MM.1S (cell line): ENCODE data around the gene C16orf87.

Experiments used
- DNase-seq: peaks from one replicate; pipeline ENCODE4 v3.0.0-alpha.2; 2015
- H2AFZ ChIP-seq: fragments of 300-600 bp; sonication (generic); 2 replicates; pipeline ENCODE4 v1.6.0; 2016; ENCODE audit warnings: antibody characterized with exemption, low read length
- H3F3A ChIP-seq: fragments of 300-600 bp; sonication (generic); 2 replicates; pipeline ENCODE4 v1.6.1; 2016; ENCODE audit warnings: mild to moderate bottlenecking, antibody characterized with exemption, low read length, moderate library complexity, mixed read lengths; ENCODE audit not compliant: insufficient read depth
- H3K27ac ChIP-seq: fragments of 300-600 bp; sonication (generic); 2 replicates; pipeline ENCODE4 v1.5.1; 2016; ENCODE audit warnings: mild to moderate bottlenecking, low read length
- H3K27me3 ChIP-seq: fragments of 300-600 bp; sonication (generic); replicated peaks from 2 replicates; pipeline ENCODE4 v1.6.0; 2016; ENCODE audit warnings: low read length; ENCODE audit not compliant: insufficient read depth
- H3K36me3 ChIP-seq: fragments of 300-600 bp; sonication (generic); replicated peaks from 2 replicates; pipeline ENCODE4 v1.6.1; 2016; ENCODE audit warnings: mild to moderate bottlenecking, low read length, mixed read lengths; ENCODE audit not compliant: insufficient read depth
- H3K4me1 ChIP-seq: fragments of 300-600 bp; sonication (generic); 2 replicates; pipeline ENCODE4 v1.6.1; 2016; ENCODE audit warnings: low read length, mixed read lengths
- H3K4me2 ChIP-seq: fragments of 300-600 bp; sonication (generic); 2 replicates; pipeline ENCODE4 v1.6.0; 2016; ENCODE audit warnings: low read depth, low read length
- H3K4me3 ChIP-seq: fragments of 300-600 bp; sonication (generic); 2 replicates; pipeline ENCODE4 v1.5.1; 2016; ENCODE audit warnings: low read length, mixed read lengths
- H3K79me2 ChIP-seq: fragments of 300-600 bp; sonication (generic); 2 replicates; pipeline ENCODE4 v1.6.1; 2016; ENCODE audit warnings: mixed run types, low read length, mixed read lengths
- H3K9ac ChIP-seq: fragments of 300-600 bp; sonication (generic); 2 replicates; pipeline ENCODE4 v1.6.1; 2016; ENCODE audit warnings: low read length, mixed read lengths
- H3K9me2 ChIP-seq: fragments of 300-600 bp; sonication (generic); replicated peaks from 2 replicates; pipeline ENCODE4 v1.6.1; 2016; ENCODE audit warnings: mild to moderate bottlenecking, low read length, mixed read lengths; ENCODE audit not compliant: insufficient read depth
- H3K9me3 ChIP-seq: fragments of 300-600 bp; sonication (generic); replicated peaks from 2 replicates; pipeline ENCODE4 v1.6.1; 2016; ENCODE audit warnings: mild to moderate bottlenecking, low read length, mixed read lengths; ENCODE audit not compliant: insufficient read depth
- H4K20me1 ChIP-seq: fragments of 300-600 bp; sonication (generic); 2 replicates; pipeline ENCODE4 v1.6.1; 2016; ENCODE audit warnings: mild to moderate bottlenecking, low read length, moderate library complexity, mixed read lengths; ENCODE audit not compliant: insufficient read depth
- EZH2 ChIP-seq: fragments of 300-600 bp; sonication (generic); optimal IDR thresholded peaks from 2 replicates; pipeline ENCODE3; 2017; ENCODE audit warnings: low read depth, mild to moderate bottlenecking, antibody characterized with exemption, low read length, mixed read lengths
- EZH2phosphoT487 ChIP-seq: fragments of 300-600 bp; sonication (generic); IDR thresholded peaks from 2 replicates; pipeline ENCODE4 v1.6.1; 2018; ENCODE audit warnings: antibody characterized with exemption, low read length
- TF ChIP-seq, protein P1 (sequence below): fragments of 300-600 bp; sonication (generic); IDR thresholded peaks from 2 replicates; pipeline ENCODE4 v1.5.1; 2016; ENCODE audit warnings: antibody characterized with exemption, low read length, mixed read lengths

C16orf87 gene

DNA sequence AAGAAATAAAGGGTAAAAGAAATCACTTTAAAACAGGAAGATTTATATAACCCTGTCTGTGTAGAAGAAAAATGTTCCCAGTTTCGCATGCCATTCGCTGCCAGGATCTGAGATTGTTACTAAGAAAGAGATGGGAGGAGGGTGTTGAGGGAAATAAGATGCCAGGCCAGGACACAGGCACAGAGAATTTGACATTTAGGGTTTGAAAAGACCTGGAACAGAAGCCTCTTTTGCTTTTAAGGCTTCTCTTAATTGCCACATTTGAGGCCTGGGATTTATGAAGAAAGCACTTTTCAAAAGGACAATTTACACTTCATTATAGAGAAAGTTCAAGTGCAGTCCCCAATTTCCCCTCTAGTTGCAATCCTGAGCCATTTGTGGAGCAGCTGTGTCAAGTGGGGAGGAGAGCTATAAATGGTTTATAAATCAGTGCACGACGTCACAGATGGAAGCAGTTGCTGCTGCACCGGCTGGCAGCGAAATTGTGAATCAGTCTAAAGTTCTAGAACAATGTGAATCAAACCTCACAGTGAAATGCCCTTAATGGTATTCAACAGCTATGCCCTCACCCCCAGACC is 26.5 kb upstream of the C16orf87 start:
- H3K79me2 ChIP-seq = no peaks in the 10 kb centered on the region
- H3K27me3 ChIP-seq = no peaks in the 10 kb centered on the region
- TF ChIP-seq, protein P1, sequence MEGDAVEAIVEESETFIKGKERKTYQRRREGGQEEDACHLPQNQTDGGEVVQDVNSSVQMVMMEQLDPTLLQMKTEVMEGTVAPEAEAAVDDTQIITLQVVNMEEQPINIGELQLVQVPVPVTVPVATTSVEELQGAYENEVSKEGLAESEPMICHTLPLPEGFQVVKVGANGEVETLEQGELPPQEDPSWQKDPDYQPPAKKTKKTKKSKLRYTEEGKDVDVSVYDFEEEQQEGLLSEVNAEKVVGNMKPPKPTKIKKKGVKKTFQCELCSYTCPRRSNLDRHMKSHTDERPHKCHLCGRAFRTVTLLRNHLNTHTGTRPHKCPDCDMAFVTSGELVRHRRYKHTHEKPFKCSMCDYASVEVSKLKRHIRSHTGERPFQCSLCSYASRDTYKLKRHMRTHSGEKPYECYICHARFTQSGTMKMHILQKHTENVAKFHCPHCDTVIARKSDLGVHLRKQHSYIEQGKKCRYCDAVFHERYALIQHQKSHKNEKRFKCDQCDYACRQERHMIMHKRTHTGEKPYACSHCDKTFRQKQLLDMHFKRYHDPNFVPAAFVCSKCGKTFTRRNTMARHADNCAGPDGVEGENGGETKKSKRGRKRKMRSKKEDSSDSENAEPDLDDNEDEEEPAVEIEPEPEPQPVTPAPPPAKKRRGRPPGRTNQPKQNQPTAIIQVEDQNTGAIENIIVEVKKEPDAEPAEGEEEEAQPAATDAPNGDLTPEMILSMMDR = peak; percentile 34
- TF ChIP-seq EZH2phosphoT487 = no peak
- no peak overlapping the region for H3K4me3 ChIP-seq
- no peak overlapping the region for H3K4me2 ChIP-seq
- H3K9me3 ChIP-seq = no peaks in the 10 kb centered on the region
- DNase-seq = peak; percentile 12
- H3K4me1 ChIP-seq = peaks cover 8% of the 10 kb centered on the region; the same call in 1 of the 2 replicates
- H3F3A ChIP-seq = no peaks in the 10 kb centered on the region
- no peaks in the 10 kb centered on the region for H4K20me1 ChIP-seq
- no peak overlapping the region for H3K27ac ChIP-seq
- H3K9me2 ChIP-seq = no peaks in the 10 kb centered on the region
- no peak overlapping the region for H2AFZ ChIP-seq
- H3K9ac ChIP-seq = no peak overlapping the region
- no peaks in the 10 kb centered on the region for H3K36me3 ChIP-seq

- Histone ChIP-seq H2AFZ (no peak overlapping the region), H3F3A (no peaks in the 10 kb centered on the region), H3K4me2 (no peak overlapping the region), H3K27me3 (no peaks in the 10 kb centered on the region), H3K9me3 (no peaks in the 10 kb centered on the region), H3K9me2 (no peaks in the 10 kb centered on the region), H4K20me1 (no peaks in the 10 kb centered on the region), H3K36me3 (no peaks in the 10 kb centered on the region), H3K27ac (no peak overlapping the region), H3K4me3 (no peak overlapping the region), H3K4me1 (peaks cover 5% of the 10 kb centered on the region; the same call in 1 of the 2 replicates), H3K79me2 (no peaks in the 10 kb centered on the region), H3K9ac (no peak overlapping the region)
- TF ChIP-seq, protein P1 = no peak
- no peak for TF ChIP-seq EZH2
- TF ChIP-seq EZH2phosphoT487 = no peak
- DNase-seq = no peak
Measured at GRCh38 chr16:46855389-46855788, 24.4 kb upstream of the C16orf87 start.

DNA sequence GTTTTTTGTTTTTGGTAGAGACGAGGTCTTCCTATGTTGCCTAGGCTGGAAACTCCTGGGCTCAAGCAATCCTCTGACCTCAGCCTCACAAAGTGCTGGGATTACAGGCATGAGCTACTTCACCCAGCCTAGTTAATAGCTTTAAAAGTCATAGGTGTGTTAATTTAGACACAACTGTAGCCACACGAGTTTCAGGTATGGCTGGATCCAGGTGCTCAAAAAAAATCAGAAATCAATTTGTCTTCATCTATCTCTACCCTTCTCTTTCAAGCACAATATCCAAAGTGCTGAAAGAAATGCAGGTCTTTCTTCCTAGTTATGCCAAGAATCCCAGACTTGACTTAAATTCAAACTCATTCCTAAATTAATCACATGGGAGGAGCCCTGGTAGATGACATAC is 23.9 kb upstream of the C16orf87 start:
- TF ChIP-seq EZH2 = no peak
- TF ChIP-seq, protein P1 = no peak
- Histone ChIP-seq H3F3A (no peaks in the 10 kb centered on the region), H3K36me3 (no peaks in the 10 kb centered on the region), H3K27me3 (no peaks in the 10 kb centered on the region), H3K4me1 (no peaks in the 10 kb centered on the region), H2AFZ (no peak overlapping the region), H3K9me2 (no peaks in the 10 kb centered on the region), H3K9ac (no peak overlapping the region), H3K4me2 (no peak overlapping the region), H3K9me3 (no peaks in the 10 kb centered on the region), H3K27ac (no peak overlapping the region), H3K4me3 (no peak overlapping the region), H3K79me2 (no peaks in the 10 kb centered on the region), H4K20me1 (no peaks in the 10 kb centered on the region)
- DNase-seq = no peak
